Activated T-cell treated with anti-CD3 and anti-CD28 coated beads, Interleukin-2, amount 50 U/mL, for 72 hours (primary cell): Measurements from ENCODE around the gene AZIN2. TPM values are rescaled to one million over a fixed set of nuclear protein-coding genes. Genes with fewer than 3 reads are reported as not detected.
"Not testable (repeated sequence)": the region's sequence is repeated elsewhere in the genome, so short reads cannot be mapped to it uniquely, and the experiment has no call there.

Source experiments
- ATAC-seq, 2 donors: fragments of 150-1000 bp; cut with Tn5 transposase; replicated peaks in 1 of 2; 2 replicates each; pipeline ENCODE4 v1.10.0; 2021; ENCODE audit warnings: moderate library complexity in 2 of 2, mild to moderate bottlenecking in 1 of 2
- DNase-seq, 2 donors: peaks; one replicate each; pipeline ENCODE4 v3.0.0; 2021 to 2022; ENCODE audit warnings: mixed read lengths in 1 of 2
- H3K27ac Mint-ChIP-seq: one replicate; pipeline ENCODE4 v1.8.0; 2022; ENCODE audit warnings: mild to moderate bottlenecking, moderate library complexity, mixed read lengths
- H3K27me3 Mint-ChIP-seq: one replicate; pipeline ENCODE4 v1.8.0; 2022; ENCODE audit warnings: low read depth, mixed read lengths
- H3K36me3 Mint-ChIP-seq, 2 donors: one replicate each; pipeline ENCODE4 v1.8.0; 2022; ENCODE audit warnings: mixed read lengths in 2 of 2, mild to moderate bottlenecking in 1 of 2; ENCODE audit not compliant: insufficient read depth in 2 of 2
- H3K4me1 Mint-ChIP-seq: one replicate; pipeline ENCODE4 v1.8.0; 2022; ENCODE audit warnings: low read depth, mixed read lengths
- H3K4me3 Mint-ChIP-seq, 2 donors: one replicate each; pipeline ENCODE4 v1.8.0; 2022; ENCODE audit warnings: mild to moderate bottlenecking in 2 of 2, mixed read lengths in 2 of 2, moderate library complexity in 2 of 2
- H3K9me3 Mint-ChIP-seq, 2 donors: one replicate each; pipeline ENCODE4 v1.8.0; 2022; ENCODE audit warnings: mixed read lengths in 2 of 2
- total RNA-seq, 2 donors: library from RNA; stranded (reverse); gene quantifications; one replicate each; pipeline ENCODE4 v1.2.3, GENCODE V29; 2022

The AZIN2 gene
- total RNA-seq, 2 donors from 2014 or later = 2.5 to 4.1 TPM

GRCh38 chr1:33130297-33130696 is 49.3 kb downstream of the AZIN2 start:
- peaks cover 0 to 2% of the 10 kb centered on the region in 2 donors for H3K9me3 Mint-ChIP-seq
- peak overlapping the region; percentile 26 to 80 for H3K4me3 Mint-ChIP-seq
- DNase-seq (peak; percentile 64 to 65), ATAC-seq (peak; percentile 51 to 64)
- H3K36me3 Mint-ChIP-seq = peaks cover 3 to 6% of the 10 kb centered on the region in 2 donors
- peak overlapping the region; percentile 86 for H3K27ac Mint-ChIP-seq
- peaks cover 55% of the 10 kb centered on the region for H3K4me1 Mint-ChIP-seq
- no peaks in the 10 kb centered on the region for H3K27me3 Mint-ChIP-seq

- Mint-ChIP-seq H3K27ac (no peak overlapping the region), H3K36me3 (peaks cover 2 to 5% of the 10 kb centered on the region in 2 donors)
- no peak for DNase-seq
Observed at GRCh38 chr1:33131191-33131590, 50.2 kb downstream of the AZIN2 start.

GRCh38 chr1:33132549-33132948 is 51.6 kb downstream of the AZIN2 start:
- peak; percentile 22 to 47 for ATAC-seq
- Mint-ChIP-seq H3K4me3 (peak overlapping the region in 1 of 2 donors; percentile 1), H3K9me3 (peaks cover 0 to 2% of the 10 kb centered on the region in 2 donors), H3K4me1 (peaks cover 40% of the 10 kb centered on the region), H3K27me3 (no peaks in the 10 kb centered on the region), H3K36me3 (peaks cover 0 to 2% of the 10 kb centered on the region in 2 donors), H3K27ac (peak overlapping the region; percentile 7)
- DNase-seq = no peak

More at GRCh38 chr1:33131191-33131590, 50.2 kb downstream of the AZIN2 start:
- no peak overlapping the region for H3K4me3 Mint-ChIP-seq
- H3K9me3 Mint-ChIP-seq = peaks cover 0 to 2% of the 10 kb centered on the region in 2 donors
- peaks cover 47% of the 10 kb centered on the region for H3K4me1 Mint-ChIP-seq
- no peaks in the 10 kb centered on the region for H3K27me3 Mint-ChIP-seq
- ATAC-seq = no peak

DNA sequence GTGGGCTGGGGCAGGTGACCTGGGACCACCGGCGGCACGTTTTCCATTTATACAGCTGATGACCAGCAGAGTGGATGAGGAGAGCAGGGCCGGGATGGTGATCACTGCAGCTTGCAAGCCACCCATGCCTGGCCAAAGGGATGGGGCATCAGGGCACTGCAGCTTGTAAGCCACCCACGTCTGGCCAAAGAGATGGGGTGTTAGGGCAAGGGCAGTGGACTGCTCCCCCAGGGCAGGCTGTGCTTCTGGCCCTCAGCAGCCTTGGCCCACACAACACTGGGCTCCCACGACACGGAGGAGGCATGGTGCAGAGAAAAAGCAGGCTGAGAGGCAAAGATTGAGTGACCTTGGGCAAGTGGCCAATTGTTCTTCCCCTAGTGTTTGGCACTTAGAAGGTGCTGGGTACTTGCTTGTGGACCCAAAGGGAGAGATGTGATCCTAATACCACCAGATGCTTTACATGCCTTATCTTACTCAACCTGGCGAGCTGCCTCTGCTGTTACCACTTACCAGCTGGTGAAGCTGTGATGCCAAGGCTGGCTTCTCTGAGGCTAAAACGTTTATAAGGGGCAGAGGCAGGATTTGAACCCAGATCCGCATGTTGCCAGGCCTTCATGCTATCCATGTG is 52.6 kb downstream of the AZIN2 start:
- H3K4me3 Mint-ChIP-seq = no peak overlapping the region
- peaks cover 0 to 2% of the 10 kb centered on the region in 2 donors for H3K9me3 Mint-ChIP-seq
- peaks cover 0 to 2% of the 10 kb centered on the region in 2 donors for H3K36me3 Mint-ChIP-seq
- H3K27ac Mint-ChIP-seq = no peak overlapping the region
- ATAC-seq (no peak), DNase-seq (no peak)
- no peaks in the 10 kb centered on the region for H3K27me3 Mint-ChIP-seq
- H3K4me1 Mint-ChIP-seq = peaks cover 35% of the 10 kb centered on the region

GRCh38 chr1:33136041-33136440 is 55.1 kb downstream of the AZIN2 start:
- not testable (repeated sequence) for H3K4me3 Mint-ChIP-seq, ATAC-seq, DNase-seq, H3K9me3 Mint-ChIP-seq, H3K27ac Mint-ChIP-seq, H3K27me3 Mint-ChIP-seq, H3K36me3 Mint-ChIP-seq
- H3K4me1 Mint-ChIP-seq = peaks cover 20% of the 10 kb centered on the region

GRCh38 chr1:33137800-33138199 is 56.8 kb downstream of the AZIN2 start:
- H3K27ac Mint-ChIP-seq = no peak overlapping the region

GRCh38 chr1:33140153-33141149 is 59.5 kb downstream of the AZIN2 start:
- no peak overlapping the region for H3K4me3 Mint-ChIP-seq
- H3K27me3 Mint-ChIP-seq = no peaks in the 10 kb centered on the region
- no peaks in the 10 kb centered on the region for H3K9me3 Mint-ChIP-seq
- H3K36me3 Mint-ChIP-seq = no peaks in the 10 kb centered on the region
- DNase-seq = no peak
- no peak overlapping the region for H3K27ac Mint-ChIP-seq
- no peak for ATAC-seq
- H3K4me1 Mint-ChIP-seq = peaks cover 9% of the 10 kb centered on the region

More at GRCh38 chr1:33137800-33138199, 56.8 kb downstream of the AZIN2 start:
- H3K4me1 Mint-ChIP-seq = peaks cover 10% of the 10 kb centered on the region
- no peaks in the 10 kb centered on the region for H3K36me3 Mint-ChIP-seq
- no peaks in the 10 kb centered on the region for H3K9me3 Mint-ChIP-seq
- DNase-seq (peak; percentile 38 to 52), ATAC-seq (no peak)
- H3K27me3 Mint-ChIP-seq = no peaks in the 10 kb centered on the region
- no peak overlapping the region for H3K4me3 Mint-ChIP-seq

- Mint-ChIP-seq H3K36me3 (no peaks in the 10 kb centered on the region), H3K4me3 (no peak overlapping the region), H3K4me1 (peaks cover 9% of the 10 kb centered on the region), H3K27ac (no peak overlapping the region), H3K27me3 (no peaks in the 10 kb centered on the region), H3K9me3 (no peaks in the 10 kb centered on the region)
- DNase-seq (no peak), ATAC-seq (no peak)
Observed at GRCh38 chr1:33141216-33141615, 60.3 kb downstream of the AZIN2 start.

- no peaks in the 10 kb centered on the region for H3K9me3 Mint-ChIP-seq
- H3K36me3 Mint-ChIP-seq = no peaks in the 10 kb centered on the region
- ATAC-seq = no peak
- H3K4me3 Mint-ChIP-seq = no peak overlapping the region
- H3K4me1 Mint-ChIP-seq = peaks cover 9% of the 10 kb centered on the region
- H3K27me3 Mint-ChIP-seq = no peaks in the 10 kb centered on the region
- no peak for DNase-seq
- H3K27ac Mint-ChIP-seq = no peak overlapping the region
Observed at GRCh38 chr1:33141781-33142180, 60.8 kb downstream of the AZIN2 start.

GRCh38 chr1:33142483-33143064 is 61.6 kb downstream of the AZIN2 start:
- Mint-ChIP-seq H3K9me3 (no peaks in the 10 kb centered on the region), H3K4me1 (peaks cover 9% of the 10 kb centered on the region), H3K27ac (no peak overlapping the region), H3K27me3 (no peaks in the 10 kb centered on the region), H3K36me3 (no peaks in the 10 kb centered on the region), H3K4me3 (no peak overlapping the region)
- ATAC-seq (no peak), DNase-seq (no peak)

DNA sequence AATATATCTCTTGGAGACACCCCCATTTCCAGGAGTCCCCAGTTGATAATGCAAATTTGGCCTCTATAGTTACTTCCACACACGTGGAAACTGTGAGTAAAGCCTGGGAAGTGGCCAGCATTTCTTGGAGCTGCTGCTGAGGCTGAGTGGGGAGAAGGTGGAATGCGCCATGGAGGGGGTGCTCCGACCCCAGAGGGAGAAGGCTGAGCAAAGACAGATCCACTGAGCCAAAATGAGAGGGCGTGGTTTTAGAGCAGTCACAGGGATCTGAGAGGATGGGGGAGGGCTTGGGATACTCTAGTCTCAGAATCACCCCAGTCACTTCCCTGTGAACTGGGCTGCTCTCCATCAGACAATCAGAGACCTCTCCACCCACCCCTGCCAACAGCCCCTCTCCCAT is 62.2 kb downstream of the AZIN2 start:
- H3K4me3 Mint-ChIP-seq = no peak overlapping the region
- ATAC-seq (no peak), DNase-seq (no peak)
- H3K9me3 Mint-ChIP-seq = no peaks in the 10 kb centered on the region
- peaks cover 9% of the 10 kb centered on the region for H3K4me1 Mint-ChIP-seq
- no peak overlapping the region for H3K27ac Mint-ChIP-seq
- no peaks in the 10 kb centered on the region for H3K27me3 Mint-ChIP-seq
- no peaks in the 10 kb centered on the region for H3K36me3 Mint-ChIP-seq

DNA sequence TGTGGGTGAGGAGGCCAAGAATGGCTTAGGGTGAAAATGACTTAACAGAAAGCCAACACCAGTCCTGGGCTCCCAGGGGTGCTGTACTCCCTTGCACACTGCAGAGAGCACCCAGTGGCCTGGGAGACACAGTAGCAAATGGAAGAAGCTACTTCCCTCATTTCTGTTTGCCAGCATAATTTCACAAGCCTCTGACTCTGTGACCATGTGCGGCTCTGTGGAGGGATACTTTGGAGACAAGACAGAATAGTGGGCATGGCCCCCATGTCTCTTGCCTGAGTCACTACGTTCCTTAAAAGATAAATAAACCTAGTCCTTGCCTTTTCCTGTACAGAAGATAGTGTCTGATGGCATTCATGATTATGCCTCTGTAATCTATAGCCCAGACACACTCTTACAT is 62.7 kb downstream of the AZIN2 start:
- ATAC-seq (no peak), DNase-seq (no peak)
- no peaks in the 10 kb centered on the region for H3K9me3 Mint-ChIP-seq
- H3K27me3 Mint-ChIP-seq = no peaks in the 10 kb centered on the region
- peaks cover 9% of the 10 kb centered on the region for H3K4me1 Mint-ChIP-seq
- no peak overlapping the region for H3K27ac Mint-ChIP-seq
- no peaks in the 10 kb centered on the region for H3K36me3 Mint-ChIP-seq
- no peak overlapping the region for H3K4me3 Mint-ChIP-seq

DNA sequence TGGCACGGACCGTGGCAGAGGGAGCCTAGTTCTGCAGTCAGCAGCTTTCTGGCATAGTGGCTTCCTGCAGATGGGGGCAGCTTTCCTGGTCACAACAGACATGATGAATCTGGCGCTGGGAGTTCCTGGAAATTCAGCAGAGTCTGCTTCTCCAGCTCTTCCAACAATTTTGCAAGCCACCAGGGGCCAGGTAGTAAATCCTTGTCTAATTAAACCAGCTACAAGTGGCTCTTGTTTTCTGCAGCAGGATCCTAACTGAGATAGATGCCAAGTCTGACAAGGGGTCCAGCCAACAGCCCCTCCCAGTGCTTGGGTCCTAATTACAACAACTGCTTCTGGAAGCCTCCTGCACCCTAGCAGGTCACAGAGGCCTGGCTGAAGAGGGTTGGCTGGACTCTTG is 65.0 kb downstream of the AZIN2 start:
- Mint-ChIP-seq H3K36me3 (no peaks in the 10 kb centered on the region), H3K4me3 (no peak overlapping the region), H3K27ac (no peak overlapping the region), H3K4me1 (peaks cover 6% of the 10 kb centered on the region), H3K27me3 (no peaks in the 10 kb centered on the region), H3K9me3 (no peaks in the 10 kb centered on the region)
- DNase-seq (no peak), ATAC-seq (no peak)
